Measurements from ENCODE around the gene EEF1G. TPM values are rescaled to one million over a fixed set of nuclear protein-coding genes. Genes with fewer than 3 reads are reported as not detected.

EEF1G gene
- polyA plus RNA-seq, 3 donors = 2,197 to 2,450 (median 2,385) TPM

Other genes with a start within 250 kb of the EEF1G start
- gene ASRGL1, start 236.4 kb downstream of the EEF1G start, polyA plus RNA-seq (ENCODE audit: insufficient read length in 3 of 3) = 10 to 100 TPM; 62.0 to 75.2 (median 74.6) TPM
- not detected for gene SCGB1A1, start 154.9 kb downstream of the EEF1G start, polyA plus RNA-seq (ENCODE audit: insufficient read length in 3 of 3)
- gene AHNAK, start 27.1 kb downstream of the EEF1G start, polyA plus RNA-seq (ENCODE audit: insufficient read length in 3 of 3) = 100 to 1,000 TPM; 199 to 275 (median 229) TPM
- gene TUT1, start 17.6 kb upstream of the EEF1G start, polyA plus RNA-seq (ENCODE audit: insufficient read length in 3 of 3) = 10 to 100 TPM; 22.1 to 30.2 (median 25.6) TPM
- gene MTA2, start 28.0 kb upstream of the EEF1G start, polyA plus RNA-seq (ENCODE audit: insufficient read length in 3 of 3) = 10 to 100 TPM; 95.7 to 98.2 (median 96.5) TPM
- 10 to 100 TPM; 32.2 to 40.6 (median 38.0) TPM for gene EML3, start 38.9 kb upstream of the EEF1G start, polyA plus RNA-seq (ENCODE audit: insufficient read length in 3 of 3)
- 1 to 10 TPM; 2.7 to 4.6 (median 3.1) TPM for gene ROM1, start 39.4 kb upstream of the EEF1G start, polyA plus RNA-seq (ENCODE audit: insufficient read length in 3 of 3)
- 10 to 100 TPM; 37.4 to 45.4 (median 38.7) TPM for gene B3GAT3, start 48.1 kb upstream of the EEF1G start, polyA plus RNA-seq (ENCODE audit: insufficient read length in 3 of 3)
- gene GANAB, start 72.7 kb upstream of the EEF1G start, polyA plus RNA-seq (ENCODE audit: insufficient read length in 3 of 3) = 100 to 1,000 TPM; 371 to 407 (median 392) TPM
- gene INTS5, start 79.4 kb upstream of the EEF1G start, polyA plus RNA-seq (ENCODE audit: insufficient read length in 3 of 3) = 10 to 100 TPM; 21.5 to 24.8 (median 23.5) TPM
- 10 to 100 TPM; 57.7 to 62.1 (median 60.3) TPM for gene C11orf98, start 91.3 kb upstream of the EEF1G start, polyA plus RNA-seq (ENCODE audit: insufficient read length in 3 of 3)
- 1 to 10 TPM; 5.1 to 6.6 (median 6.0) TPM for gene CSKMT, start 91.4 kb upstream of the EEF1G start, polyA plus RNA-seq (ENCODE audit: insufficient read length in 3 of 3)
- 10 to 100 TPM; 10.4 to 13.1 (median 12.9) TPM for gene UQCC3, start 97.8 kb upstream of the EEF1G start, polyA plus RNA-seq (ENCODE audit: insufficient read length in 3 of 3)
- 10 to 100 TPM in 2 of 3 donors, 1 to 10 TPM in 1; 8.6 to 11.6 (median 10.6) TPM for gene LBHD1, start 98.4 kb upstream of the EEF1G start, polyA plus RNA-seq (ENCODE audit: insufficient read length in 3 of 3)
- 100 to 1,000 TPM; 151 to 204 (median 191) TPM for gene UBXN1, start 105.2 kb upstream of the EEF1G start, polyA plus RNA-seq (ENCODE audit: insufficient read length in 3 of 3)
- 1 to 10 TPM in 2 of 3 donors, under 1 TPM in 1; 0.68 to 1.0 (median 1.0) TPM for gene LRRN4CL, start 115.6 kb upstream of the EEF1G start, polyA plus RNA-seq (ENCODE audit: insufficient read length in 3 of 3)
- gene BSCL2, start 133.5 kb upstream of the EEF1G start, polyA plus RNA-seq (ENCODE audit: insufficient read length in 3 of 3) = 10 to 100 TPM; 65.7 to 72.7 (median 68.1) TPM
- 1 to 10 TPM; 2.1 to 3.6 (median 2.5) TPM for gene GNG3, start 133.8 kb upstream of the EEF1G start, polyA plus RNA-seq (ENCODE audit: insufficient read length in 3 of 3)
- 10 to 100 TPM; 79.1 to 92.4 (median 86.0) TPM for gene HNRNPUL2, start 153.6 kb upstream of the EEF1G start, polyA plus RNA-seq (ENCODE audit: insufficient read length in 3 of 3)
- gene TTC9C, start 154.6 kb upstream of the EEF1G start, polyA plus RNA-seq (ENCODE audit: insufficient read length in 3 of 3) = 10 to 100 TPM; 37.0 to 48.6 (median 45.8) TPM
- 10 to 100 TPM in 1 of 3 donors, 1 to 10 TPM in 2; 8.1 to 10.4 (median 9.4) TPM for gene ZBTB3, start 180.3 kb upstream of the EEF1G start, polyA plus RNA-seq (ENCODE audit: insufficient read length in 3 of 3)
- gene POLR2G, start 187.7 kb upstream of the EEF1G start, polyA plus RNA-seq (ENCODE audit: insufficient read length in 3 of 3) = 100 to 1,000 TPM; 133 to 173 (median 153) TPM
- gene TAF6L, start 197.5 kb upstream of the EEF1G start, polyA plus RNA-seq (ENCODE audit: insufficient read length in 3 of 3) = 10 to 100 TPM; 32.9 to 44.1 (median 40.0) TPM
- gene TMEM179B, start 213.5 kb upstream of the EEF1G start, polyA plus RNA-seq (ENCODE audit: insufficient read length in 3 of 3) = 10 to 100 TPM; 67.7 to 75.2 (median 71.3) TPM
- gene TMEM223, start 218.1 kb upstream of the EEF1G start, polyA plus RNA-seq (ENCODE audit: insufficient read length in 3 of 3) = 10 to 100 TPM; 30.6 to 31.6 (median 31.1) TPM
- 100 to 1,000 TPM; 117 to 137 (median 126) TPM for gene NXF1, start 231.5 kb upstream of the EEF1G start, polyA plus RNA-seq (ENCODE audit: insufficient read length in 3 of 3)

Data from renal pelvis (tissue), 3 donors.